Esophagus squamous epithelium (tissue), 5 donors: ENCODE measurements around the gene CRYL1. TPM values are rescaled to one million over a fixed set of nuclear protein-coding genes. Genes with fewer than 3 reads are reported as not detected.

ENCODE experiments used
- DNase-seq: peaks from one replicate; lab custom pipeline; 2025; lab: John Stamatoyannopoulos, UW
- H3K27ac ChIP-seq, 4 donors: fragments of 200-600 bp; sonication (generic); one replicate each; pipeline ENCODE4 v1.5.1; 2016 to 2019; ENCODE audit warnings: mild to moderate bottlenecking in 1 of 4
- H3K27me3 ChIP-seq, 4 donors: fragments of 200-600 bp; sonication (generic); 1 replicate in 3 of 4; 2 replicates in 1 of 4; pipeline versions ENCODE4 v1.5.1 to v1.6.0; 2017 to 2021; ENCODE audit warnings: antibody characterized with exemption in 1 of 4
- H3K36me3 ChIP-seq, 3 donors: fragments of 200-600 bp; sonication (generic); one replicate each; pipeline ENCODE4 v1.5.1; 2016 to 2019
- H3K4me1 ChIP-seq, 3 donors: fragments of 200-600 bp; sonication (generic); one replicate each; pipeline ENCODE4 v1.5.1; 2017 to 2019
- H3K4me3 ChIP-seq, 4 donors: fragments of 200-600 bp; sonication (generic); 1 replicate in 3 of 4; 2 replicates in 1 of 4; pipeline ENCODE4 v1.5.1; 2016 to 2019; ENCODE audit warnings: mild to moderate bottlenecking in 2 of 4, moderate library complexity in 1 of 4
- H3K9me3 ChIP-seq, 3 donors: fragments of 200-600 bp; sonication (generic); one replicate each; pipeline ENCODE4 v1.5.1; 2016 to 2019
- POLR2A ChIP-seq, 4 donors: fragments of 450-650 bp; IDR thresholded peaks; one replicate each; pipeline ENCODE4 v1.6.1; 2017; ENCODE audit warnings: antibody characterized with exemption in 4 of 4, mild to moderate bottlenecking in 4 of 4, moderate library complexity in 3 of 4
- WGBS, 2 donors: methylation state at CpG; one replicate each; pipeline ENCODE4 v1.1.5; 2018; 5-methylcytosine and 5-hydroxymethylcytosine counted together
- intact Hi-C: fragments of 100-400 bp; cut with DNase I; formaldehyde crosslinking; loops from one replicate; pipeline ENCODE4 v1.15.0; 2022
- total RNA-seq, 4 donors: library from RNA; depleted of rRNA; stranded (reverse); fragments of >200 nt; gene quantifications; one replicate each; pipeline ENCODE4 v1.1.0, GENCODE V29; 2016
- TF ChIP-seq, protein P1 (sequence below), 6 experiments: fragments of 450-650 bp in 4 of 6; fragments of 200-600 bp in 2 of 6; sonication (generic) in 2 of 6; IDR thresholded peaks; one replicate each; pipeline ENCODE4 v1.5.1; 2016 to 2019; ENCODE audit warnings: antibody characterized with exemption in 6 of 6, mild to moderate bottlenecking in 4 of 6, moderate library complexity in 4 of 6
- donor health status: DM: yes; HTN: yes; CAD: no.

CRYL1 gene
- total RNA-seq, 4 donors from 2014 or later = 12.5 to 41.2 (median 24.4) TPM

DNA sequence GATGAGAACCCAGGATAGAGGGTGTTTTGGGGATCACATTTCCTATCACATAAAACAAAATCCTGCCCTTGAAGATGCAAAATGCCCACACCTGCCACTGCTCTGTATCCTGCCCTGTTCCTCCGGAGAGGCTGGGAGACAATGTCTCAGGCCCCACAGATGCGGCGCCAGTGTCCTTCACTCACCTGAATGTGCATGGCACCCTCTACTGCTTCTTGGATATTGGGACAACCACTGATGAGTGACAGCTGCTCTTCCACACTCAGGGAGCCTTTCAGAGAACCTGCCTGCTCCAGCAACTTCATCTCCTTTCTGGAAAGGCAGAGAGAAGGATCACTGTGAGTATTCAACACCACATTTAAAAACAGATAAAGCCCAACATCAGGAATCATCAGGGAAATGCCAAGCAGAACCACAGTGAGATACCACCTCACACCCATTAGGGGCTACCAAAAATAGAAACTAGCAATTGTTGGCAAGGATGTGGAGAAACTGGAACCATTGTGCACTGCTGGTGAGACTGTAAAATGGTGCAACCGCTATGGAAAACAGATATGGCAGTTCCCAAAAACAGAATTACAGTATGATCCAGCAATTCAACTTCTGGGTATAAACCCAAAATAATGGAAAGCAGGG lies 36.4 kb downstream of the CRYL1 start:
- WGBS, 2 donors = 36 to 51% methylated on average over 4 of the region's 4 CpGs
- peaks cover 0 to 36% (median 0%) of the 10 kb centered on the region in 3 donors for H3K4me1 ChIP-seq
- TF ChIP-seq, protein P1, sequence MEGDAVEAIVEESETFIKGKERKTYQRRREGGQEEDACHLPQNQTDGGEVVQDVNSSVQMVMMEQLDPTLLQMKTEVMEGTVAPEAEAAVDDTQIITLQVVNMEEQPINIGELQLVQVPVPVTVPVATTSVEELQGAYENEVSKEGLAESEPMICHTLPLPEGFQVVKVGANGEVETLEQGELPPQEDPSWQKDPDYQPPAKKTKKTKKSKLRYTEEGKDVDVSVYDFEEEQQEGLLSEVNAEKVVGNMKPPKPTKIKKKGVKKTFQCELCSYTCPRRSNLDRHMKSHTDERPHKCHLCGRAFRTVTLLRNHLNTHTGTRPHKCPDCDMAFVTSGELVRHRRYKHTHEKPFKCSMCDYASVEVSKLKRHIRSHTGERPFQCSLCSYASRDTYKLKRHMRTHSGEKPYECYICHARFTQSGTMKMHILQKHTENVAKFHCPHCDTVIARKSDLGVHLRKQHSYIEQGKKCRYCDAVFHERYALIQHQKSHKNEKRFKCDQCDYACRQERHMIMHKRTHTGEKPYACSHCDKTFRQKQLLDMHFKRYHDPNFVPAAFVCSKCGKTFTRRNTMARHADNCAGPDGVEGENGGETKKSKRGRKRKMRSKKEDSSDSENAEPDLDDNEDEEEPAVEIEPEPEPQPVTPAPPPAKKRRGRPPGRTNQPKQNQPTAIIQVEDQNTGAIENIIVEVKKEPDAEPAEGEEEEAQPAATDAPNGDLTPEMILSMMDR (IDR thresholded peaks at IDR 0.05) = peak in 4 of 6 experiments; percentile 37 to 70 (median 46)
- no peak for TF ChIP-seq POLR2A (IDR thresholded peaks at IDR 0.05)
- H3K36me3 ChIP-seq = peaks cover 0 to 12% (median 0%) of the 10 kb centered on the region in 3 donors
- H3K27ac ChIP-seq = no peak overlapping the region
- no peak overlapping the region for H3K4me3 ChIP-seq
- DNase-seq = no peak
- intact Hi-C loops = loop anchor here (10.0 kb wide), 1 partner anchor 305 kb away; no protein-coding TSS in a partner anchor
- H3K27me3 ChIP-seq = no peaks in the 10 kb centered on the region
- H3K9me3 ChIP-seq = no peaks in the 10 kb centered on the region

DNA sequence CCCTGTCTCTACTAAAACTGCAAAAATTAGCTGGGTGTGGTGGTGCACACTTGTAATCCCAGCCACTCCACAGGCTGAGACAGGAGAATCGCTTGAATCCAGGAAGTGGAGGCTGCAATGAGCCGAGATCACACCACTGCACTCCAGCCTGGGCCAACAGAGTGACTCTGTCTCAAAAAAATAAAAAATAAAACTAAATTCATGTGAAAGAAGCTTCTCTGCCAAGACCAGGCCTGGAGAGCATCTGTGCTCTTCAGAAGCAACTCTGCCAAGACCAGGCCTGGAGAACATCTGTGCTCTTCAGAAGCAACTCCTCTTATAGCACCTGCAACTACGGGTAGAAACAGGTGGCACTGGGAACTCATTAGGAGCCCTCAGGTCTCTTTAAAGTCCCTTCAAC lies 37.7 kb downstream of the CRYL1 start:
- H3K36me3 ChIP-seq = peaks cover 0 to 12% (median 0%) of the 10 kb centered on the region in 3 donors
- H3K4me1 ChIP-seq = peaks cover 0 to 41% (median under 1%) of the 10 kb centered on the region in 3 donors
- no peaks in the 10 kb centered on the region for H3K27me3 ChIP-seq
- intact Hi-C loops = loop anchor here (10.0 kb wide), 1 partner anchor 303 kb away; no protein-coding TSS in a partner anchor
- peak overlapping the region in 3 of 4 donors; percentile 17 to 59 (median 44) for H3K27ac ChIP-seq
- H3K9me3 ChIP-seq = no peaks in the 10 kb centered on the region
- WGBS, 2 donors = 66 to 72% methylated on average over 3 of the region's 3 CpGs
- no peak overlapping the region for H3K4me3 ChIP-seq
- no peak for DNase-seq
- TF ChIP-seq, protein P1 (IDR thresholded peaks at IDR 0.05) = no peak
- no peak for TF ChIP-seq POLR2A (IDR thresholded peaks at IDR 0.05)

DNA sequence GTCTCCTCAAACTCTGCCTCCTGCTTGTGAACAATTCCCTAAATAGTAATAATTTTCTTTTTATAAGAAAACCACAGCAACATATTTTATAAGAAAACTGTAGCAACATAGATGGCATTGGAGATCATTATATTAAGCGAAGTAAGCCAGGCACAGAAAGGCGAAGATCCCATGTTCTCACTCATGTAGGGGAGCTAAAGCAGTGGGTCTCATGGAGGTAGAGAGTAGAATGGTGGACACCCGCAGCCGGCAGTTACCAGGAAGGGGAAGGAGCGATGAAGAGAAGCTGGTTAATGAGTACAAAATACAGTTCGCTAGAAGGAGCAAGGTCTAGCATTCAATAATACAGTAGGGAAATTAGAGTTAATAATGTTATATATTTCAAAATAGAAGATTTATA lies 42.9 kb downstream of the CRYL1 start:
- intact Hi-C loops = loop anchor here (10.0 kb wide), 1 partner anchor 298 kb away; no protein-coding TSS in a partner anchor
- Histone ChIP-seq H3K36me3 (peaks cover 0 to under 1% (median 0%) of the 10 kb centered on the region in 3 donors), H3K4me3 (no peak overlapping the region), H3K27me3 (no peaks in the 10 kb centered on the region), H3K9me3 (no peaks in the 10 kb centered on the region), H3K4me1 (peaks cover 0 to 38% (median 6%) of the 10 kb centered on the region in 3 donors), H3K27ac (peak overlapping the region in 3 of 4 donors; percentile 43 to 74 (median 72))
- no peak for DNase-seq
- WGBS, 2 donors = 82 to 90% methylated on average over 6 of the region's 6 CpGs
- TF ChIP-seq POLR2A (IDR thresholded peaks at IDR 0.05) = no peak
- TF ChIP-seq, protein P1 (IDR thresholded peaks at IDR 0.05) = peak in 1 of 6 experiments; percentile 4

DNA sequence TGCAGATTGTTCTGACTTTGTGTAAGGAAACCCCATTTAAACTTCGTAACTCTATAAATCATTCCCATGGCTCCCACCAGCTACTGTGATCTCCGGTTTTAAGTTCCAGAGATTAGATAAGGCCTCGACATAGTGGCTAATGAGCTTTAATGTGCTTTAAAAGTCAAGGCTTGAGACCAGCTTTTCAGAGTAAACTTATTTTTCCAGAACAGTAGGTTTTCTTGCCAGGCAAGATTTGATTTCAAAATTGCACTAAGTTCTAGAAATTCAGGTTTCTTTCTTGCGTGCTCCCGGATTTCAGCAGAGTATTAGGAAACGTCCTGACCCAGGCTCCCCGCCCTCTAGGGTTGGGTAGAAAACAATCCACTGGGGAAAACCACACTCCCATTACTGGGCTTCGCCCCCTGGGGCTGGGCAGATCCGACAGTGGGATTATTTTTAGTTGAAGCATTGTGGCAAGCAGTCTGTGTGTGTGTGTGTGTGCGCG lies 43.3 kb downstream of the CRYL1 start:
- Histone ChIP-seq H3K4me3 (no peak overlapping the region), H3K9me3 (no peaks in the 10 kb centered on the region), H3K27ac (peak overlapping the region; percentile 40 to 74 (median 58)), H3K27me3 (no peaks in the 10 kb centered on the region), H3K36me3 (no peaks in the 10 kb centered on the region), H3K4me1 (peaks cover 0 to 33% (median 6%) of the 10 kb centered on the region in 3 donors)
- intact Hi-C loops = loop anchor here (10.0 kb wide), 1 partner anchor 298 kb away; no protein-coding TSS in a partner anchor
- TF ChIP-seq POLR2A (IDR thresholded peaks at IDR 0.05) = no peak
- TF ChIP-seq, protein P1 (IDR thresholded peaks at IDR 0.05) = peak in 2 of 6 experiments; percentile 25 to 45
- no peak for DNase-seq
- 43 to 61% methylated on average over 11 of the region's 11 CpGs for WGBS, 2 donors

DNA sequence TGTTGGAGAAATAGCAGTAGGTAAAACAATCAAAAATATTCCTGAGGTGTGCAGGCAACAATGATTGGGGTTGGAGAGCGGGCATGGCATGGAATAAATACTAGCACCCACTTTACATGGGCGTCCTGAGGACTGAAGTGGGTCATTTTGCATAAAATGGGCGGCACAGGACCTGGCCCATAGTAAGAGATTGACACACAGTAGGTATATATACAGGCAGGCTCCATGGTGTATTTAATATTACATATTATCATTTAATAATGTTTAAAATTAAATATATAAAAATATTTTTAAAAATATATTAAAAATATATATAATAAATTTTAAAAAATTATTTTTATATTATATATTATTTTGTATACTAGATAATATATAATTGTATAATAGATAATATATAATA lies 48.3 kb downstream of the CRYL1 start:
- WGBS, 2 donors = 91 to 93% methylated on average over 3 of the region's 3 CpGs

More for the DNA sequence above, 48.3 kb downstream of the CRYL1 start:
- Histone ChIP-seq H3K36me3 (peaks cover 0 to 14% (median 0%) of the 10 kb centered on the region in 3 donors), H3K27ac (no peak overlapping the region), H3K4me1 (peaks cover 0 to 24% (median 0%) of the 10 kb centered on the region in 3 donors), H3K27me3 (no peaks in the 10 kb centered on the region), H3K9me3 (no peaks in the 10 kb centered on the region), H3K4me3 (no peak overlapping the region)
- DNase-seq = no peak
- TF ChIP-seq, protein P1 (IDR thresholded peaks at IDR 0.05) = no peak
- no peak for TF ChIP-seq POLR2A (IDR thresholded peaks at IDR 0.05)
- intact Hi-C loops = no loop called here
